Upper lobe of left lung (tissue), 6 donors: Measurements from ENCODE around the gene SMARCD2. TPM values are rescaled to one million over a fixed set of nuclear protein-coding genes. Genes with fewer than 3 reads are reported as not detected.

Source experiments
- ATAC-seq, 2 donors: fragments of 200-7000 bp; cut with Tn5 transposase; one replicate each; pipeline ENCODE4 v1.9.1; 2022; ENCODE audit warnings: mild to moderate bottlenecking in 2 of 2, moderate library complexity in 2 of 2; ENCODE audit not compliant: low FRiP score in 2 of 2
- DNase-seq, 2 donors: peaks; one replicate each; pipeline ENCODE4 v3.0.0-alpha.2; 2019 to 2020
- H3K27ac ChIP-seq, 4 donors: fragments of 200-600 bp; sonication (generic); one replicate each; pipeline ENCODE4 v1.5.1; 2016 to 2019
- H3K27me3 ChIP-seq, 4 donors: fragments of 200-600 bp; sonication (generic); one replicate each; pipeline ENCODE4 v1.5.1; 2017 to 2019
- H3K36me3 ChIP-seq, 4 donors: fragments of 200-600 bp; sonication (generic); one replicate each; pipeline ENCODE4 v1.5.1; 2016 to 2019
- H3K4me1 ChIP-seq, 4 donors: fragments of 200-600 bp; sonication (generic); one replicate each; pipeline ENCODE4 v1.5.1; 2018 to 2019
- H3K4me3 ChIP-seq, 4 donors: fragments of 200-600 bp; sonication (generic); one replicate each; pipeline ENCODE4 v1.5.1; 2017 to 2019; ENCODE audit warnings: mild to moderate bottlenecking in 2 of 4, moderate library complexity in 1 of 4
- H3K9me3 ChIP-seq, 4 donors: fragments of 200-600 bp; sonication (generic); one replicate each; pipeline ENCODE4 v1.5.1; 2018 to 2019
- CTCF ChIP-seq, 6 experiments: fragments of 450-650 bp in 4 of 6; fragments of 200-600 bp in 2 of 6; sonication (generic) in 2 of 6; IDR thresholded peaks; one replicate each; pipeline ENCODE4 v1.5.1; 2016 to 2019; ENCODE audit warnings: antibody characterized with exemption in 6 of 6
- EP300 ChIP-seq, 4 donors: sonication (generic); formaldehyde crosslinking; IDR thresholded peaks; one replicate each; pipeline ENCODE4 v1.5.1; 2017; ENCODE audit warnings: antibody characterized with exemption in 4 of 4, control low read depth in 2 of 4
- POLR2A ChIP-seq, 4 donors: fragments of 450-650 bp; IDR thresholded peaks; one replicate each; pipeline ENCODE4 v1.5.1; 2016 to 2017; ENCODE audit warnings: antibody characterized with exemption in 4 of 4, mild to moderate bottlenecking in 2 of 4
- POLR2AphosphoS5 ChIP-seq, 2 donors: sonication (generic); formaldehyde crosslinking; IDR thresholded peaks; one replicate each; pipeline ENCODE4 v1.5.1; 2017; ENCODE audit warnings: antibody characterized with exemption in 2 of 2
- WGBS, 2 donors: methylation state at CpG; one replicate each; pipeline ENCODE4 v1.1.5; 2017 to 2018; 5-methylcytosine and 5-hydroxymethylcytosine counted together
- small RNA-seq, 4 donors: library from RNA; depleted of rRNA; stranded (forward); fragments of <200 nt; gene quantifications; one replicate each; pipeline ENCODE3, GENCODE V24; 2016
- total RNA-seq, 6 donors: library from RNA; depleted of rRNA in 4 of 6; stranded (reverse); fragments of >200 nt in 4 of 6; gene quantifications; one replicate each; pipeline versions ENCODE4 v1.1.0 to v1.2.1, GENCODE V29; 2016 to 2021
- donor health status: DM: no; HTN: no; CAD: no; lungs with moderate emphysema.
- donor health status: DM: no; HTN: yes; CAD: no; lungs with severe emphysema.

SMARCD2 gene
- total RNA-seq, 6 donors from 2014 or later: 77.0 to 137 (median 95.7) TPM

GRCh38 chr17:63786117-63786516 is 56.4 kb downstream of the SMARCD2 start:
- no peak for ATAC-seq
- WGBS, 2 donors: 96 to 100% methylated on average over 1 of the region's 1 CpG
- no peak for TF ChIP-seq POLR2AphosphoS5 (IDR thresholded peaks at IDR 0.05)
- TF ChIP-seq EP300 (IDR thresholded peaks at IDR 0.05): no peak
- TF ChIP-seq POLR2A (IDR thresholded peaks at IDR 0.05): no peak
- TF ChIP-seq CTCF (IDR thresholded peaks at IDR 0.05): no peak

GRCh38 chr17:63785556-63785955 is 56.9 kb downstream of the SMARCD2 start:
- Histone ChIP-seq H3K9me3 (no peaks in the 10 kb centered on the region), H3K36me3 (peaks cover 13 to 65% (median 36%) of the 10 kb centered on the region in 4 donors), H3K4me1 (peaks cover 2 to 18% (median 9%) of the 10 kb centered on the region in 4 donors), H3K4me3 (no peak overlapping the region), H3K27me3 (no peaks in the 10 kb centered on the region), H3K27ac (no peak overlapping the region)
- TF ChIP-seq CTCF (IDR thresholded peaks at IDR 0.05) (no peak), POLR2AphosphoS5 (IDR thresholded peaks at IDR 0.05) (no peak), POLR2A (IDR thresholded peaks at IDR 0.05) (no peak), EP300 (IDR thresholded peaks at IDR 0.05) (no peak)
- DNase-seq (no peak), ATAC-seq (no peak)
- 91 to 100% methylated on average over 1 of the region's 1 CpG for WGBS, 2 donors

More at GRCh38 chr17:63786117-63786516, 56.4 kb downstream of the SMARCD2 start:
- H3K36me3 ChIP-seq: peaks cover 16 to 71% (median 40%) of the 10 kb centered on the region in 4 donors
- H3K9me3 ChIP-seq: no peaks in the 10 kb centered on the region
- DNase-seq: no peak
- H3K4me3 ChIP-seq: no peak overlapping the region
- H3K4me1 ChIP-seq: peaks cover 0 to 14% (median 4%) of the 10 kb centered on the region in 4 donors
- no peak overlapping the region for H3K27ac ChIP-seq
- H3K27me3 ChIP-seq: no peaks in the 10 kb centered on the region

- Histone ChIP-seq H3K9me3 (no peaks in the 10 kb centered on the region), H3K4me3 (no peak overlapping the region), H3K4me1 (peaks cover 12 to 26% (median 16%) of the 10 kb centered on the region in 4 donors), H3K27ac (no peak overlapping the region), H3K36me3 (peaks cover 2 to 52% (median 17%) of the 10 kb centered on the region in 4 donors), H3K27me3 (no peaks in the 10 kb centered on the region)
- TF ChIP-seq POLR2A (IDR thresholded peaks at IDR 0.05): no peak
- TF ChIP-seq POLR2AphosphoS5 (IDR thresholded peaks at IDR 0.05): no peak
- ATAC-seq: no peak
- no peak for DNase-seq
- WGBS, 2 donors: 77 to 80% methylated on average over 6 of the region's 6 CpGs
Measured at GRCh38 chr17:63783522-63783921, 59.0 kb downstream of the SMARCD2 start.

Small RNA genes lying within 50 kb of the gene (small RNA-seq; reads per million reads assigned to genes)
- 0 reads per million in 4 donors for gene AC040958.1

Other genes with a start within 250 kb of the SMARCD2 start
- 10 to 100 TPM in 5 of 6 donors, 1 to 10 TPM in 1; 6.3 to 17.5 (median 13.5) TPM for gene TACO1, start 241.8 kb downstream of the SMARCD2 start, total RNA-seq
- 100 to 1,000 TPM in 1 of 6 donors, 10 to 100 TPM in 5; 55.1 to 116 (median 60.4) TPM for gene MAP3K3, start 220.3 kb downstream of the SMARCD2 start, total RNA-seq
- gene LIMD2, start 142.6 kb downstream of the SMARCD2 start, total RNA-seq: 100 to 1,000 TPM in 1 of 6 donors, 10 to 100 TPM in 5; 13.2 to 115 (median 21.6) TPM
- gene STRADA, start 100.9 kb downstream of the SMARCD2 start, total RNA-seq: 10 to 100 TPM; 18.7 to 60.8 (median 32.4) TPM
- 100 to 1,000 TPM in 1 of 6 donors, 10 to 100 TPM in 5; 65.9 to 118 (median 92.9) TPM for gene CCDC47, start 69.1 kb downstream of the SMARCD2 start, total RNA-seq
- 100 to 1,000 TPM in 2 of 6 donors, 10 to 100 TPM in 4; 76.8 to 345 (median 87.6) TPM for gene DDX42, start 68.5 kb downstream of the SMARCD2 start, total RNA-seq
- gene PSMC5, start 15.3 kb downstream of the SMARCD2 start, total RNA-seq: 100 to 1,000 TPM in 1 of 6 donors, 10 to 100 TPM in 5; 55.2 to 118 (median 88.1) TPM
- 10 to 100 TPM; 24.7 to 75.4 (median 41.8) TPM for gene FTSJ3, start 15.0 kb downstream of the SMARCD2 start, total RNA-seq
- not detected for gene CSH2, start 31.0 kb upstream of the SMARCD2 start, total RNA-seq
- gene GH2, start 39.3 kb upstream of the SMARCD2 start, total RNA-seq: not detected
- not detected for gene CSH1, start 53.9 kb upstream of the SMARCD2 start, total RNA-seq
- not detected for gene CSHL1, start 68.6 kb upstream of the SMARCD2 start, total RNA-seq
- not detected for gene GH1, start 76.2 kb upstream of the SMARCD2 start, total RNA-seq
- 1 to 10 TPM in 4 of 6 donors, under 1 TPM in 1, not detected in 1; 0.91 to 6.3 (median 2.6) TPM for gene CD79B, start 89.6 kb upstream of the SMARCD2 start, total RNA-seq
- gene SCN4A, start 130.2 kb upstream of the SMARCD2 start, total RNA-seq: under 1 TPM in 3 of 6 donors, not detected in 3; under 0.01 to 0.44 (median 0.20) TPM
- 10 to 100 TPM in 3 of 6 donors, 1 to 10 TPM in 2, under 1 TPM in 1; 0.97 to 30.1 (median 12.1) TPM for gene PRR29, start 155.7 kb upstream of the SMARCD2 start, total RNA-seq
- 100 to 1,000 TPM in 3 of 6 donors, 10 to 100 TPM in 3; 27.2 to 114 (median 82.0) TPM for gene ICAM2, start 177.9 kb upstream of the SMARCD2 start, total RNA-seq